B cell (primary cell): ENCODE measurements around the gene CHST15. TPM values are rescaled to one million over a fixed set of nuclear protein-coding genes. Genes with fewer than 3 reads are reported as not detected.

Experiments
- ATAC-seq: fragments of 200-7000 bp; cut with Tn5 transposase; one replicate; pipeline ENCODE4 v1.10.0; 2021; ENCODE audit warnings: low read depth, mild to moderate bottlenecking, moderate number of reproducible peaks, moderate library complexity
- CTCF ChIA-PET: fragments of 350-600 bp; sonication (Branson Sonifier 250); formaldehyde crosslinking; loops from one replicate; lab custom pipeline; 2021; ENCODE audit warnings: antibody characterized with exemption, inconsistent platforms; lab: Charles Lee
- POLR2A ChIA-PET: fragments of 350-600 bp; sonication (Branson Sonifier 250); formaldehyde crosslinking; loops from one replicate; lab custom pipeline; 2021; ENCODE audit warnings: antibody characterized with exemption; lab: Charles Lee
- DNase-seq: peaks from one replicate; pipeline ENCODE4 v3.0.0; 2013
- H2AFZ ChIP-seq: 2 replicates; pipeline ENCODE4 v1.6.1; 2012; ENCODE audit warnings: mild to moderate bottlenecking, low read depth, low read length; ENCODE audit not compliant: insufficient read depth, poor library complexity, severe bottlenecking
- H3K27ac ChIP-seq, 2 donors: 1 replicate in 1 of 2; 2 replicates in 1 of 2; pipeline ENCODE4 v1.5.1; 2012 to 2013; ENCODE audit warnings: low read length in 2 of 2, mild to moderate bottlenecking in 2 of 2, moderate library complexity in 1 of 2
- H3K27me3 ChIP-seq, 4 experiments: fragments of 200-600 bp in 1 of 4; sonication (generic) in 1 of 4; replicated peaks in 1 of 4; 1 replicate in 2 of 4; 2 replicates in 2 of 4; pipeline versions ENCODE4 v1.6.1 to v1.7.0; 2013 to 2016; ENCODE audit warnings: low read length in 3 of 4, mild to moderate bottlenecking in 2 of 4, mixed read lengths in 1 of 4, moderate library complexity in 1 of 4; ENCODE audit not compliant: insufficient read depth in 4 of 4, control insufficient read depth in 3 of 4; ENCODE audit errors: control extremely low read depth in 1 of 4
- H3K36me3 ChIP-seq, 2 experiments: replicated peaks in 1 of 2; 1 replicate in 1 of 2; 2 replicates in 1 of 2; pipeline versions ENCODE4 v1.6.1 to v1.7.1; 2013; ENCODE audit warnings: low read length in 1 of 2; ENCODE audit not compliant: insufficient read depth in 2 of 2, control insufficient read depth in 1 of 2; ENCODE audit errors: control extremely low read depth in 1 of 2, extremely low read depth in 1 of 2
- H3K4me1 ChIP-seq, 2 donors: fragments of 200-600 bp in 1 of 2; sonication (generic) in 1 of 2; 1 replicate in 1 of 2; 2 replicates in 1 of 2; pipeline versions ENCODE4 v1.5.1 to v1.6.1; 2013 to 2017; ENCODE audit warnings: low read length in 2 of 2; ENCODE audit not compliant: control insufficient read depth in 2 of 2, insufficient read depth in 2 of 2
- H3K4me2 ChIP-seq: replicated peaks from 2 replicates; pipeline ENCODE3; 2012; ENCODE audit warnings: mild to moderate bottlenecking, low read depth, low read length; ENCODE audit not compliant: poor library complexity, severe bottlenecking
- H3K4me3 ChIP-seq, 5 experiments: fragments of 200-600 bp in 1 of 5; sonication (generic) in 1 of 5; 1 replicate in 3 of 5; 2 replicates in 2 of 5; pipeline versions ENCODE4 v1.5.1 to v1.7.0; 2011 to 2016; ENCODE audit warnings: low read length in 4 of 5, mild to moderate bottlenecking in 4 of 5, low read depth in 2 of 5, control low read depth in 1 of 5, moderate library complexity in 1 of 5; ENCODE audit not compliant: insufficient read depth in 1 of 5; ENCODE audit errors: control extremely low read depth in 1 of 5, extremely low read depth in 1 of 5
- H3K79me2 ChIP-seq: fragments of 200-600 bp; sonication (generic); one replicate; pipeline ENCODE4 v1.6.0; 2016; ENCODE audit warnings: low read length; ENCODE audit not compliant: control insufficient read depth, insufficient read depth
- H3K9ac ChIP-seq: fragments of 200-600 bp; sonication (generic); 2 replicates; pipeline ENCODE4 v1.6.1; 2017; ENCODE audit warnings: mild to moderate bottlenecking, low read length, moderate library complexity
- H3K9me3 ChIP-seq, 3 donors: one replicate each; pipeline versions ENCODE4 v1.6.1 to v1.7.1; 2013; ENCODE audit warnings: low read length in 2 of 3; ENCODE audit not compliant: control insufficient read depth in 2 of 3, insufficient read depth in 1 of 3; ENCODE audit errors: control extremely low read depth in 1 of 3
- H4K20me1 ChIP-seq: 2 replicates; pipeline ENCODE4 v1.6.0; 2012; ENCODE audit warnings: mild to moderate bottlenecking, low read length; ENCODE audit not compliant: insufficient read depth, control insufficient read depth, poor library complexity, severe bottlenecking
- H3K27ac Mint-ChIP-seq: one replicate; pipeline ENCODE4 v1.8.0; 2021; ENCODE audit warnings: mixed read lengths
- H3K27me3 Mint-ChIP-seq: one replicate; pipeline ENCODE4 v1.8.0; 2021; ENCODE audit warnings: mixed read lengths
- H3K4me1 Mint-ChIP-seq: one replicate; pipeline ENCODE4 v1.8.0; 2021; ENCODE audit warnings: mixed read lengths
- H3K4me3 Mint-ChIP-seq: one replicate; pipeline ENCODE4 v1.8.0; 2021; ENCODE audit warnings: mixed read lengths
- H3K9me3 Mint-ChIP-seq: one replicate; pipeline ENCODE4 v1.8.0; 2022; ENCODE audit warnings: mixed read lengths; ENCODE audit not compliant: insufficient read depth
- CTCF ChIP-seq: fragments of 200-600 bp; IDR thresholded peaks from one replicate; pipeline ENCODE4 v1.8.0; 2022; ENCODE audit warnings: antibody characterized with exemption, mild to moderate bottlenecking
- EZH2 ChIP-seq: IDR thresholded peaks from 2 replicates; pipeline ENCODE4 v1.6.1; 2012; ENCODE audit warnings: borderline replicate concordance, low read depth, mild to moderate bottlenecking, moderate library complexity, low read length; ENCODE audit not compliant: insufficient read depth, poor library complexity, severe bottlenecking
- WGBS: methylation state at CpG from one replicate; pipeline ENCODE4 v1.1.5; 2013; ENCODE audit warnings: missing lambda C conversion rate; ENCODE audit not compliant: insufficient coverage; 5-methylcytosine and 5-hydroxymethylcytosine counted together
- intact Hi-C: fragments of 100-400 bp; cut with micrococcal nuclease; formaldehyde crosslinking; loops from one replicate; pipeline ENCODE4 v1.10.0; 2022
- polyA plus RNA-seq: library from polyadenylated mRNA; depleted of rRNA; stranded (reverse); fragments of >200 nt; gene quantifications from 2 replicates; pipeline ENCODE4 v1.2.3, GENCODE V29; 2012
- total RNA-seq, 2 donors: library from RNA; stranded (reverse); fragments of 120-200 nt in 1 of 2; gene quantifications; 1 replicate in 1 of 2; 2 replicates in 1 of 2; pipeline versions ENCODE4 v1.2.3 to v1.2.4, GENCODE V29; 2013 to 2022

The CHST15 gene
- total and polyA plus RNA-seq, 2 donors (not counting 1 experiment from before 2014, with no cell fraction given), result 17.9 to 75.4 TPM

- Histone ChIP-seq H3K4me3 (no peak overlapping the region), H3K27ac (no peak overlapping the region), H3K79me2 (peaks cover 15% of the 10 kb centered on the region), H3K9ac (no peak overlapping the region), H3K4me1 (peaks cover 12 to 15% of the 10 kb centered on the region in 2 donors), H3K4me2 (peak overlapping the region; percentile 37), H3K9me3 (no peaks in the 10 kb centered on the region), H2AFZ (no peak overlapping the region), H3K27me3 (no peaks in the 10 kb centered on the region), H3K36me3 (peaks cover 0 to 18% of the 10 kb centered on the region in 2 experiments), H4K20me1 (peaks cover 10% of the 10 kb centered on the region)
- 69% methylated on average over 4 of the region's 5 CpGs for WGBS
- Mint-ChIP-seq H3K27me3 (no peaks in the 10 kb centered on the region), H3K4me3 (no peak overlapping the region), H3K27ac (no peak overlapping the region), H3K9me3 (no peaks in the 10 kb centered on the region), H3K4me1 (peaks cover 14% of the 10 kb centered on the region)
- DNase-seq (no peak), ATAC-seq (peak; percentile 14)
- POLR2A ChIA-PET, result interaction anchor here (1.4 kb wide), 1 partner anchor 30 kb away, joined by 3 read pairs; no protein-coding TSS in a partner anchor
- TF ChIP-seq EZH2 (no peak), CTCF (no peak)
- CTCF ChIA-PET, result interaction anchor here (1.0 to 5.6 kb wide), 8 partner anchors 11 to 365 kb away, joined by 3 to 45 read pairs (median 8); partner anchors contain the start of gene CHST15
- intact Hi-C loops, result loop anchor here (1.0 to 2.0 kb wide), 3 partner anchors 132 to 364 kb away; no protein-coding TSS in a partner anchor
These were observed 68.2 kb downstream of the CHST15 start for GRCh38 chr10:124025152-124025551.

GRCh38 chr10:124022066-124022465 is 71.3 kb downstream of the CHST15 start:
- ATAC-seq, result no peak
- Histone ChIP-seq H3K4me1 (peaks cover 12 to 15% of the 10 kb centered on the region in 2 donors), H3K9ac (no peak overlapping the region), H3K9me3 (no peaks in the 10 kb centered on the region), H3K4me3 (no peak overlapping the region), H3K36me3 (peaks cover 0 to 22% of the 10 kb centered on the region in 2 experiments), H3K27me3 (no peaks in the 10 kb centered on the region), H3K79me2 (peaks cover 15% of the 10 kb centered on the region), H4K20me1 (peaks cover 10% of the 10 kb centered on the region), H3K4me2 (no peak overlapping the region), H2AFZ (no peak overlapping the region), H3K27ac (no peak overlapping the region)
- WGBS, result 88% methylated on average over 5 of the region's 8 CpGs
- Mint-ChIP-seq H3K9me3 (no peaks in the 10 kb centered on the region), H3K27ac (no peak overlapping the region), H3K27me3 (no peaks in the 10 kb centered on the region), H3K4me1 (peaks cover 14% of the 10 kb centered on the region), H3K4me3 (no peak overlapping the region)
- POLR2A ChIA-PET, result no interaction called here
- intact Hi-C loops, result no loop called here
- TF ChIP-seq EZH2 (no peak), CTCF (no peak)
- DNase-seq, result no peak
- CTCF ChIA-PET, result interaction anchor here (2.9 kb wide), 1 partner anchor 27 kb away, joined by 10 read pairs; no protein-coding TSS in a partner anchor
